Tibial artery (tissue), 4 donors: ENCODE measurements around the gene RTP3.

Source experiments
- DNase-seq, 2 donors: peaks; one replicate each; pipeline ENCODE4 v3.0.0-alpha.2; 2019
- H3K27ac ChIP-seq, 2 donors: fragments of 200-600 bp; sonication (generic) in 1 of 2; 1 replicate in 1 of 2; 2 replicates in 1 of 2; pipeline ENCODE4 v1.5.1; 2018 to 2019; ENCODE audit warnings: mild to moderate bottlenecking in 1 of 2
- H3K27me3 ChIP-seq, 2 donors: fragments of 200-600 bp; sonication (generic) in 1 of 2; one replicate each; pipeline versions ENCODE4 v1.5.1 to v1.6.0; 2016 to 2019
- H3K36me3 ChIP-seq, 3 donors: fragments of 200-600 bp; sonication (generic) in 2 of 3; one replicate each; pipeline ENCODE4 v1.5.1; 2016 to 2019; ENCODE audit warnings: mild to moderate bottlenecking in 2 of 3
- H3K4me1 ChIP-seq, 4 donors: fragments of 200-600 bp; sonication (generic) in 2 of 4; 1 replicate in 3 of 4; 2 replicates in 1 of 4; pipeline ENCODE4 v1.5.1; 2016 to 2019
- H3K4me3 ChIP-seq, 2 donors: fragments of 200-600 bp; sonication (generic) in 1 of 2; 1 replicate in 1 of 2; 2 replicates in 1 of 2; pipeline ENCODE4 v1.5.1; 2018 to 2019; ENCODE audit warnings: mild to moderate bottlenecking in 2 of 2
- H3K9me3 ChIP-seq, 3 donors: fragments of 200-600 bp; sonication (generic) in 1 of 3; one replicate each; pipeline ENCODE4 v1.5.1; 2016 to 2019
- intact Hi-C: fragments of 100-400 bp; cut with DNase I; formaldehyde crosslinking; loops from one replicate; pipeline ENCODE4 v1.15.0; 2023; ENCODE audit warnings: low total_unique reads
- TF ChIP-seq, protein P1 (sequence below), 2 experiments: fragments of 200-600 bp in 1 of 2; fragments of 450-650 bp in 1 of 2; IDR thresholded peaks; one replicate each; pipeline ENCODE4 v1.5.1; 2017 to 2019; ENCODE audit warnings: antibody characterized with exemption in 2 of 2, mild to moderate bottlenecking in 1 of 2, moderate library complexity in 1 of 2

RTP3 gene

DNA sequence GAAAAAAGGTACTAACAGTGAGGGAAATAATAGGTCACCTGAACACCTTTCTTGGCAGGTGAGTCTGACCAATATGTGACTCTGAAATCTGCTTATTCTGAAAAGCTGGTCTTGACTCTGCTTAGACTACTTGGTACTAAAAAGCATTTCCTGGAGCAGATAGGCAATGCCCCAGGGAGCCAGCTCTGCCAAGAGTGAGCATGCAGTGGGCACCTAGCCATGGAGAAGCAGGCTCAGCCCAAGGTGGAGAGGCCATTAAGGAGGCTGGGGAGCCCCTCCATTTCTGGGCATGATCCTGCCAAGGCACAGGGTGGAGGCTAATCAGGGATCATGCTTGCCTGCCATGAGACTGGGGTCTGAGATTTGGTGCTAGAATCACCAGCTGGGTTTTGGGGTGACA lies 31.5 kb upstream of the RTP3 start:
- intact Hi-C loops = no loop called here
- no peak for DNase-seq

DNA sequence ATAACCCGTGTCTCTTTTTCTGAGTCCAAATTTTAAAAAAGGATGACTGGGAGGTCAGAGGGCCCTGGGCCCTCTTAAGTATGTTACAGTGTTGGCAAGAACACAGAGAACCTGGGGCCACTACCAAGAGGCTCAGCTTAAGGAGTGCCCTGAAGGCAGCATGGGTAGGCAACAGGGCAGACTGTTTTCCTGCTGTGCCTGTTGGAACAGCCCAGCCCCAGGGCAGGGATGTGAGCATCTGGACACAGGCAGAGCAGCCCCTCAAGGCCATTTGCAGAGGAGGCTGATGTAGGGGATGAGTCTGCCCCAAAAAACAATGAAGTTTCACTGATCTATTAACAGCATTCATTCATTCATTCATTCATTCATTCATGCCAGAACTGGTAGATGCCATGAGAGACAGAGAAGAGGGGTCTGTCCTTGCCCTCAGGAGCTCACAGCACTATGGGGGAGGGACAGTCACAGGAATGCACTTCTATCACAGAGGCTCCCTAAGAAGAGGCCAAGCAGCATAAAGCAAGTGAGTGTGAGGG lies 30.8 kb upstream of the RTP3 start:
- intact Hi-C loops = no loop called here
- Histone ChIP-seq H3K27me3 (peaks cover 0 to 33% of the 10 kb centered on the region in 2 donors), H3K9me3 (no peaks in the 10 kb centered on the region), H3K27ac (no peak overlapping the region), H3K36me3 (no peaks in the 10 kb centered on the region), H3K4me1 (peaks cover 0 to 8% (median 4%) of the 10 kb centered on the region in 4 donors), H3K4me3 (no peak overlapping the region)
- DNase-seq = no peak
- TF ChIP-seq, protein P1, sequence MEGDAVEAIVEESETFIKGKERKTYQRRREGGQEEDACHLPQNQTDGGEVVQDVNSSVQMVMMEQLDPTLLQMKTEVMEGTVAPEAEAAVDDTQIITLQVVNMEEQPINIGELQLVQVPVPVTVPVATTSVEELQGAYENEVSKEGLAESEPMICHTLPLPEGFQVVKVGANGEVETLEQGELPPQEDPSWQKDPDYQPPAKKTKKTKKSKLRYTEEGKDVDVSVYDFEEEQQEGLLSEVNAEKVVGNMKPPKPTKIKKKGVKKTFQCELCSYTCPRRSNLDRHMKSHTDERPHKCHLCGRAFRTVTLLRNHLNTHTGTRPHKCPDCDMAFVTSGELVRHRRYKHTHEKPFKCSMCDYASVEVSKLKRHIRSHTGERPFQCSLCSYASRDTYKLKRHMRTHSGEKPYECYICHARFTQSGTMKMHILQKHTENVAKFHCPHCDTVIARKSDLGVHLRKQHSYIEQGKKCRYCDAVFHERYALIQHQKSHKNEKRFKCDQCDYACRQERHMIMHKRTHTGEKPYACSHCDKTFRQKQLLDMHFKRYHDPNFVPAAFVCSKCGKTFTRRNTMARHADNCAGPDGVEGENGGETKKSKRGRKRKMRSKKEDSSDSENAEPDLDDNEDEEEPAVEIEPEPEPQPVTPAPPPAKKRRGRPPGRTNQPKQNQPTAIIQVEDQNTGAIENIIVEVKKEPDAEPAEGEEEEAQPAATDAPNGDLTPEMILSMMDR (IDR thresholded peaks at IDR 0.05) = no peak

More for the DNA sequence above, 31.5 kb upstream of the RTP3 start:
- H3K27ac ChIP-seq = no peak overlapping the region
- no peaks in the 10 kb centered on the region for H3K36me3 ChIP-seq
- H3K4me3 ChIP-seq = no peak overlapping the region
- TF ChIP-seq, protein P1 (IDR thresholded peaks at IDR 0.05) = no peak
- H3K27me3 ChIP-seq = peaks cover 0 to 35% of the 10 kb centered on the region in 2 donors
- H3K4me1 ChIP-seq = peaks cover 0 to 8% (median 4%) of the 10 kb centered on the region in 4 donors
- no peaks in the 10 kb centered on the region for H3K9me3 ChIP-seq

DNA sequence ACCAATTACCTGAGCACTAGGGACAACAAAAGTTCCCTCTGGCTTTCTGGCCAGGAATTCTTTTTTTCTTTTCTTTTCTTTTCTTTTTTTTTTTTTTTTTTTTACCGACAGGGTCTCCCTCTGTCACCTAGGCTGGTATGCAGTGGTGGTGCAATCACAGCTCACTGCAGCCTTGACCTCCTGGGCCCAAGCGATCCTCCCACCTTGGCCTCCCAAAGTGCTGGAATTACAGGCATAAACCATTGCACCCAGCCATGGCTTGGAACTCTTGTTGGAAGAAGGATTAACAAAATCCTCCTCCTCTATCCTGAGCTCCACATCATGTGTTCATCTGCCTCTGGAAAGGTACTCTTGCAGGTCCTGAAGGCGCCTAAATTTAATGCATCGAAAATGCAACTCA lies 30.2 kb upstream of the RTP3 start:
- Histone ChIP-seq H3K27ac (no peak overlapping the region), H3K4me3 (no peak overlapping the region), H3K4me1 (peaks cover 0 to 8% (median 4%) of the 10 kb centered on the region in 4 donors), H3K27me3 (peaks cover 0 to 28% of the 10 kb centered on the region in 2 donors), H3K9me3 (no peaks in the 10 kb centered on the region), H3K36me3 (no peaks in the 10 kb centered on the region)
- intact Hi-C loops = no loop called here
- DNase-seq = no peak
- TF ChIP-seq, protein P1 (IDR thresholded peaks at IDR 0.05) = no peak

DNA sequence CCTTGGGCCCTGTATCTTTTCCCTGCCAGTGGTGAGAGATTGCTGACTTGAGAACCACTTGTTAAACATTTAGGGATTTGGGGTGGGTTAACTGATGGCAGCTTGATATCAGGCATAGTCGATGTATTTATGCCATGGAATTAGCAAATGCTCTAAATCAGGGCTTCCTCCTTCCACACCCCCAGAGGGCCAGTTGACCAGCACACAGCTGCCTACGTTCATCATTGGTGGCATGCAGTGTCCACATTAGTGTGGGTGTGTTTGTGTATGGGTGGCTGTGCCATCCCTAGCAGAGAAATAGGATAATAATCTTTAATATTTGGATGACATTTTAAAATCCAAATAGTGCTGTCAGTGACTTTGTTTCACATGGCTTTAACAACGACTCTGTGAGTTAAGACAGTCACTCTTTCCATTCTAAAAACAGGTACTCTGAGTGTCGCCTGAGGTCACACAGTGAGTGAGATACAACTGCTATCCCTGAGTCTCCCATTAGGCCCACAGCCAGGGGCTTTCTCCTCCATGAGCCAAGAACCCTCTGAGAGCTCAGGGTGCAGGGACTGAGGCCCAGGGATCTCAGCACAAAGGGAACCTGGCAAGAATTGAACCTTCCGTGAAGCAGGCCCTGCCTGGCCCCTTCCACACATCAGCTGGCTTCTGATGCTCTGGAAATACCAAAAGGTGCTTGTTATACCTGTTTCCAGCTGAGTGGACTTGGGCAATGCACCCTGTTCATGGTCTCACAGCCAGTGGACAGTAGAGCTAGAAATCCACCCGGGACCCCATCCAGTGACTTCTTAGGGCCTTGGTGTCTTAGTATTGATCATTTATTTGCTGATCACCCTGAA lies 28.8 kb upstream of the RTP3 start:
- intact Hi-C loops = no loop called here
- Histone ChIP-seq H3K4me3 (no peak overlapping the region), H3K27ac (no peak overlapping the region), H3K36me3 (no peaks in the 10 kb centered on the region), H3K27me3 (peaks cover 0 to 20% of the 10 kb centered on the region in 2 donors), H3K9me3 (no peaks in the 10 kb centered on the region), H3K4me1 (peaks cover 0 to 8% (median 4%) of the 10 kb centered on the region in 4 donors)
- DNase-seq = no peak
- TF ChIP-seq, protein P1 (IDR thresholded peaks at IDR 0.05) = no peak

DNA sequence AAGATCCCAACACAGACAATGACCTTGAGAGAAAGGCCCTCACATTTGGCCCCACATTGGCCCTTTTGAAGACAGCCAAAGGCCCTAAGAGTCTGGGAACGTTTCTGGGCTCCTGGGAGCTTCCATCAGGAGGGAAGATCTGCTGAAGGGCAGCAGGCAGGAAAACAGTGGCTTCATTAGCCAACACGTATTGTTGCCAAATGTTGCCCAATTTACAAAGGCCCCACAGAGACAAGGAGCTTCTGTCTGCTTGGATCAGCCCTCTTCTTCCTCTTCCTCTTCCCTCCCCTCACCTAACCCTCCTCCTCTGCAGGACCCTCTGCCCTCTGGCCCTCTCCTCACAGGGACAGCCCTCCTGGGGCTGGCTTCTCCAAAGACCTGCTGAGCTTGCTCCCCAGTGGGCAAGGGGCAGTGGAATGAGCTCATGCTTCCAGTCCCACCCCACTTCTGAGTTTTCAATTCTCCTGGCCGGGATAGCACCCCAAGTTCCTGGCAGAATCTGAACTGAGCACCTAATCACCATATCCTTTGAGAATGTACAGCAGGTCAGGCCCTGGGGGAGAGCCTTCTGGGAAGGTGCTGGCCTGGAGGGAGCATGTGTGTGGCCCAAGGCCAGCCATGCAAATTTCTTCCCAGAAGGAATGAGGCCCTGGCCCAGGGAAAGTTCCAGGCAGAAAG lies 28.0 kb upstream of the RTP3 start:
- DNase-seq = no peak
- Histone ChIP-seq H3K4me1 (peaks cover 0 to 7% (median 1%) of the 10 kb centered on the region in 4 donors), H3K36me3 (no peaks in the 10 kb centered on the region), H3K27me3 (peaks cover 0 to 12% of the 10 kb centered on the region in 2 donors), H3K4me3 (no peak overlapping the region), H3K9me3 (peaks cover 0 to 6% (median 0%) of the 10 kb centered on the region in 3 donors), H3K27ac (no peak overlapping the region)
- TF ChIP-seq, protein P1 (IDR thresholded peaks at IDR 0.05) = no peak
- intact Hi-C loops = no loop called here
